HPDE6-E6E7 (cell line): ENCODE data around the gene UBTF.

Source experiments
- DNase-seq: peaks from one replicate; pipeline ENCODE4 v3.0.0; 2011; ENCODE audit warnings: missing footprints; ENCODE audit errors: extremely low spot score

UBTF gene

DNA sequence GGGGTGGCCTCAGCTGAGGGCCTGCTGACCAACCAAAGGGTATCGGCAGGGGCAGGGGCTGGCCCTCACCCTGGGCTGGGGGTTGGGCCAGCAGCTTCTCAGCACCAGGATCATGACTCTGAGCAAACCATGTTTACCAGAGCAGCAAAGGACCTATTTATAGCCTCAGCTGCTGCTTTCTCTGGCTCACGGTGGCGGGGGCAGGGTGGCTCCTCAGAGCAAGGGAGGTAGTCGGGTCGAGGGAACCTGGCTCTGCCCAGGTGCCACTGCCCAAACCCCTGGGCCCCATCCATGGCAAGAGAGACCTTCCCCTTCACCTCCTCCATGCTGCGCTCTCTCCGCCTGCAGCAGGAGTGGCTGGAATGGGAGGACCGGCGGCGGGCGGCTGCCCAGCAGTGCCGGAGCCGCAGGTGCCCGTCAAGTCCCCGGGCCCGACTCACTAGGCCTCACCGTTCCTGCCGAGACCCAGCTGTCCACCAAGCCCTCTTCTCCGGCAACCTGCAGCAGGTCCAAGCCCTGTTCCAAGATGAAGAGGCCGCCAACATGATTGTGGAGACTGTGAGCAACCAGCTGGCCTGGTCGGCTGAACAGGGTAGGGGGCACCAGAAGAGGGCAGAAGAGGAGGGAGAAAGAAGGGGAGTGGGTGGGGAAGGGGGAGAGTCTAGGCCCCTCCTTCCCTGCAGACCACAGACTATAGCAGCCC lies 48.8 kb downstream of the UBTF start, which contains the start of gene ASB16:
TSS of gene ASB16 (plus strand) at position 206 of the 703 bp plus-strand sequence. CDS start at position 292, 86 bp downstream.
- DNase-seq: no peak

DNA sequence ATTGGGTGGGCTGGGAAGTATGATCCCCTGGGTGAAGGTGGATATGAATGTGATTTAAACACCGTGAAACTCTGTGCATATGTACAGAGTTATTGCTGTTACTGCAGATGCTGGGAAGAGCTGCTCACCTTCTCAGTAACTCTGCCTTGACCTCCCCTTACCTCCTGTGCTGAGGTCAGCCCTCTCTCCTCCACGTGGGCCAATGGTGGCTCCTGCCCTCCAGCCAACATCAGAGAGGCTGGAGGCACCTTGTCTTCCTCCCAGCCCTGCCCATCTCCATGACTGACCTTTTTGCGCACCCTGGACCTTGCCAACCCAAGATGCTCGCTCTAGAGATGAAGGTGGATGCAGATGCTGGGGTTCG lies 49.4 kb downstream of the UBTF start:
- no peak for DNase-seq

DNA sequence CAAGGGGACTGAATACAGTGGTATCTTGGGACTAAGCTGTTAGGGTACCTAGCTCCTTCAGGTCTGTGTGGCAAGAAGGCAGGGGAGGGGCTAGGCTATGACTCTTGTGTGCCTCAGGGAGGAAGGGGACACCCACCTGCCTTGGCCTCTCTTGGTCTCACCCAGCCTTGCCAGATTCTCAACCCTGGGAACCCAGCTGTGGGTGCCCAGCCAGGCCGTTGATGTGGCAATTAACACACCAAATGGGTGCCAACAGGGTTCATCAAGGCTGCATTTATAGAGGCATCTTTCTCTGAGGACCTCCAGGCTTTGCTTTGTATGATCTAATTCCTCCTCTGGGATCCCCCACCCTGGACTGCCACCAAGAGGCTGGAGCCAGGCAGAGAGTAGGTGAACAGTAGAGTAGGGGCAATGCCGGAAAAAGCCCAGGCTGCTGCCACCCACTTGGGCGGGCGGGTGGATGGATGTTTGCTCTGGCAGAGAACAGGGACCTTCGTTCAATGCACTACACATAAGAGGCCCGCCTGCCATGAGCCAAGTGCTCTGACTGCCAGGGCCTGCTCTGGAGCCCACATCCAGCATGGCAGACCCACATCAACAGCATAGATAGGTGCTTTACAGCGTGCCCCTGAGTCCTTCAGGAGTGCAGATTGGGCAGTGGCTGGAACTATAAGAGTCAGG lies 52.2 kb downstream of the UBTF start:
- no peak for DNase-seq

DNA sequence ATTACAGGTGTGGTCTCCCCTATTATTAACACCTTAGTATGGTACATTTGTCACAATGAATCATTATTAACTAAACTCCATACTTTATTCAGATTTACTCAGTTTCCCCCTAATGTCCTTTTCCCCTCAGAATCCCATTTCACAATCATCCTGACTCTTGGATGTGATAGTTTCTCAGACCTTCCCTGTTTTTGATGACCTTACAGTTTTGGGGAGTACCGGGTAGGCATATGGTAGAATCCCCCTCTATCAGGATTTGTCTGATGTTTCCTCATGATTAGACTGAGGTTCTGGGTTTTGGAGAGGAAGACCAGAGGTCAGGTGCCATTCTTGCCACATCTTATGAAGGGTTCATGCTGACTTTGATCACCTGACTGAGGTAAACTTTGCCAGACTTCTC lies 55.0 kb downstream of the UBTF start:
- DNase-seq: no peak

DNA sequence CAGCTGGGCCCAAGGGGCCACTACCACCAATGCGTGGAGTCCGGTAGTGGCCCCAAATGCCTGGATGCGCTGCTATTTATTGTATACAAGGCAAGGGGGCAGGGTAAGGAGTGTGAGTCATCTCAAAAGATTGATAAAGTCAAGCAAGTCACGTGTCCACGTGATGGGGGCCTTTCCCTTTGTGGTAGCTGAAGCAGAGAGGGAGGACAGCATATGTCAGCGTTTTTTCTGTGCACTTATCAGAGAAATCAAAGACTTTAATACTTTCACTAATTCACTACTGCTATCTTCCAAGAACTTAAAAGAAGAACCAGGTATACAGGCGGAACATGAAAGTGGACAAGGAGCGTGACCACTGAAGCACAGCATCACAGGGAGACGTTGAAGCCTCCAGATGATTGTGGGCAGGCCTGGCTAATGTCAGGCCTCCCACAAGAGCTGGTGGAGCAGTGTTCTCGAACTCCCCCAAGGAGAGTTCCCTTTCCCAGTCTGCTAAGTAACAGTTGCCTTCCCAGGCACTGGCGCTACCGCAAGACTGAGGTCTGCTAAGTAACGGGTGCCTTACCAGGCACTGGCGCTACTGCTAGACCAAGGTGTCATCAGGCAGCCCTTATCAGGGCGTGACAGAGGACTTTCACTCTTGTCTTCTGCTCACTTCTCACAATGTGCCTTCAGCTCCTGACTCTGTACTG lies 59.8 kb downstream of the UBTF start:
- DNase-seq: no peak

DNA sequence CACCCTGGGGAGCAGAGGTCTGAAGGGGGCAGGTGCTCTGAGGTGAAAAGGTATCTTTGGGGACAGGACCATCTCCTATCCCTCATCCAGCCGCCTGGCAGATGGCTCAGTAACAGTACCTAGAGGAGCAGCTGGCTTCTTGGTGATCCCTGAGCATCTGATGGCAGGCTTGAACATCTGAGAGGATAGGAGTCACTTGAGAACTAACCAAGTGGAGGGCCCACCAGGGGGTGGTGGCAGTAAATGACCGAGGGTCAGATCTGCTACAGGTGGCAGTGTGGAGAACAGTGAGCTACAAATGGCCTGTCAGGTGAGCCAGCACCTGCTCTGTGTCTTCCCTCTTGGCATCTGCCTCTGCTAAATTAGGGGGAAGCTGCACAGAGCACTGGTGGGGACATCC lies 64.0 kb downstream of the UBTF start:
- no peak for DNase-seq
